Thyroid gland (tissue), 4 donors: ENCODE measurements around the gene OR1F1.

Source experiments
- CTCF ChIP-seq, 6 experiments: fragments of 200-600 bp in 3 of 6; fragments of 450-650 bp in 3 of 6; sonication (generic) in 3 of 6; IDR thresholded peaks; one replicate each; pipeline ENCODE4 v1.5.1; 2016 to 2019; ENCODE audit warnings: antibody characterized with exemption in 6 of 6, mild to moderate bottlenecking in 2 of 6, inconsistent platforms in 1 of 6, moderate library complexity in 1 of 6
- POLR2A ChIP-seq, 2 donors: fragments of 450-650 bp; IDR thresholded peaks; one replicate each; pipeline ENCODE4 v1.6.1; 2017; ENCODE audit warnings: antibody characterized with exemption in 2 of 2, mild to moderate bottlenecking in 2 of 2, moderate library complexity in 1 of 2

- no peak for TF ChIP-seq CTCF (IDR thresholded peaks at IDR 0.05)
- TF ChIP-seq POLR2A (IDR thresholded peaks at IDR 0.05), result no peak
Observed at GRCh38 chr16:3174618-3175148, 13.3 kb upstream of the OR1F1 start.
